SK-N-SH (cell line): ENCODE results near the gene TLR4. TPM values are rescaled to one million over a fixed set of nuclear protein-coding genes. Genes with fewer than 3 reads are reported as not detected.

ENCODE experiments used
- CTCF ChIA-PET: fragments of 300-600, 350-600 bp; formaldehyde crosslinking; extraction: SDS; loops from one replicate; lab custom pipeline; 2021; lab: Yijun Ruan, JAX
- POLR2A ChIA-PET: fragments of 350-600 bp; sonication (Branson Sonifier 250); formaldehyde crosslinking; extraction: SDS; loops from one replicate; lab custom pipeline; 2020; ENCODE audit warnings: antibody characterized with exemption, inconsistent platforms; lab: Yijun Ruan, JAX
- DNase-seq: peaks from one replicate; pipeline ENCODE4 v3.0.0; 2012
- H2AFZ ChIP-seq: fragments of 200-600 bp; sonication (generic); 2 replicates; pipeline ENCODE4 v1.8.1; 2016; ENCODE audit warnings: antibody characterized with exemption, mild to moderate bottlenecking, low read depth
- H3F3A ChIP-seq: fragments of 200-600 bp; sonication (generic); replicated peaks from 2 replicates; pipeline ENCODE3; 2016; ENCODE audit warnings: antibody characterized with exemption, mild to moderate bottlenecking; ENCODE audit not compliant: insufficient read depth
- H3K27ac ChIP-seq, 2 experiments: fragments of 200-500 bp in 1 of 2; fragments of 200-600 bp in 1 of 2; sonication (Bioruptor generic) in 1 of 2; sonication (generic), shearing (Covaris generic) in 1 of 2; 2 replicates each; pipeline versions ENCODE4 v1.5.1 to v1.6.1; 2014 to 2016; ENCODE audit warnings: low read depth in 2 of 2, inconsistent platforms in 1 of 2, low read length in 1 of 2, mild to moderate bottlenecking in 1 of 2, mixed read lengths in 1 of 2
- H3K27me3 ChIP-seq: fragments of 200-600 bp; sonication (generic), shearing (Covaris generic); 2 replicates; pipeline ENCODE4 v1.6.1; 2016; ENCODE audit warnings: mixed run types; ENCODE audit not compliant: insufficient read depth
- H3K36me3 ChIP-seq, 2 experiments: fragments of 200-500 bp in 1 of 2; fragments of 200-600 bp in 1 of 2; sonication (Bioruptor generic) in 1 of 2; sonication (generic) in 1 of 2; replicated peaks in 1 of 2; 2 replicates each; pipeline versions ENCODE3 to v1.5.1; 2014 to 2016; ENCODE audit warnings: low read length in 1 of 2, mild to moderate bottlenecking in 1 of 2; ENCODE audit not compliant: insufficient read depth in 2 of 2, control insufficient read depth in 1 of 2
- H3K4me1 ChIP-seq, 2 experiments: fragments of 200-500 bp in 1 of 2; fragments of 200-600 bp in 1 of 2; sonication (Bioruptor generic) in 1 of 2; sonication (generic), shearing (Covaris generic) in 1 of 2; 2 replicates each; pipeline versions ENCODE4 v1.5.1 to v1.6.1; 2014 to 2016; ENCODE audit warnings: low read depth in 1 of 2, low read length in 1 of 2, mixed run types in 1 of 2; ENCODE audit not compliant: insufficient read depth in 2 of 2, control insufficient read depth in 1 of 2
- H3K4me2 ChIP-seq: fragments of 200-600 bp; sonication (generic), shearing (Covaris generic); 2 replicates; pipeline ENCODE4 v1.6.1; 2017; ENCODE audit warnings: mixed run types
- H3K4me3 ChIP-seq, 2 experiments: fragments of 200-500 bp in 1 of 2; fragments of 200-600 bp in 1 of 2; sonication (Bioruptor generic) in 1 of 2; sonication (generic), shearing (Covaris generic) in 1 of 2; 2 replicates each; pipeline versions ENCODE4 v1.5.1 to v1.8.1; 2014 to 2016; ENCODE audit warnings: low read depth in 2 of 2, inconsistent platforms in 1 of 2, low read length in 1 of 2, mild to moderate bottlenecking in 1 of 2, mixed read lengths in 1 of 2, moderate library complexity in 1 of 2
- H3K79me2 ChIP-seq: fragments of 200-600 bp; sonication (generic); 2 replicates; pipeline ENCODE4 v1.8.1; 2017; ENCODE audit warnings: mild to moderate bottlenecking; ENCODE audit not compliant: insufficient read depth
- H3K9ac ChIP-seq: fragments of 200-600 bp; sonication (generic); 2 replicates; pipeline ENCODE4 v1.6.1; 2017; ENCODE audit warnings: mixed run types
- H3K9me2 ChIP-seq: fragments of 200-600 bp; sonication (generic); 2 replicates; pipeline ENCODE4 v1.6.1; 2017; ENCODE audit warnings: mixed run types
- H3K9me3 ChIP-seq: fragments of 200-600 bp; sonication (generic); 2 replicates; pipeline ENCODE4 v1.6.1; 2017; ENCODE audit warnings: mixed run types, mild to moderate bottlenecking, moderate library complexity
- H4K20me1 ChIP-seq: fragments of 200-600 bp; sonication (generic); 2 replicates; pipeline ENCODE4 v1.6.1; 2017; ENCODE audit warnings: mild to moderate bottlenecking, mixed run types; ENCODE audit not compliant: insufficient read depth
- CHD2 ChIP-seq: fragments of 150-350 bp; IDR thresholded peaks from 2 replicates; pipeline ENCODE4 v1.6.1; 2018; ENCODE audit warnings: low read length; ENCODE audit not compliant: partially characterized antibody
- ELF1 ChIP-seq: IDR thresholded peaks from 2 replicates; pipeline ENCODE4 v1.4.0; 2012
- EP300 ChIP-seq, 2 experiments: IDR thresholded peaks; 2 replicates each; pipeline versions ENCODE4 v1.4.0 to v1.6.1; 2012; ENCODE audit warnings: borderline replicate concordance in 1 of 2, low read depth in 1 of 2, low read length in 1 of 2
- EZH2phosphoT487 ChIP-seq: fragments of 200-600 bp; sonication (generic); IDR thresholded peaks from 2 replicates; pipeline ENCODE4 v1.6.1; 2017; ENCODE audit warnings: low read depth, mixed run types, mild to moderate bottlenecking, antibody characterized with exemption, moderate library complexity, borderline replicate concordance
- FOXM1 ChIP-seq: IDR thresholded peaks from 2 replicates; pipeline ENCODE4 v1.4.0; 2012; ENCODE audit warnings: low read depth, mild to moderate bottlenecking
- GABPA ChIP-seq: IDR thresholded peaks from 2 replicates; pipeline ENCODE4 v1.4.0; 2012; ENCODE audit warnings: low read depth, mild to moderate bottlenecking
- MEF2A ChIP-seq: IDR thresholded peaks from 2 replicates; pipeline ENCODE4 v1.4.0; 2012; ENCODE audit warnings: low read depth, borderline replicate concordance
- MXI1 ChIP-seq: IDR thresholded peaks from 2 replicates; pipeline ENCODE4 v1.6.1; 2012; ENCODE audit warnings: mild to moderate bottlenecking, low read depth, low read length, improper control_type of control experiment
- NRF1 ChIP-seq: IDR thresholded peaks from 2 replicates; pipeline ENCODE4 v1.6.1; 2012; ENCODE audit warnings: low read depth, mild to moderate bottlenecking, low read length
- POLR2AphosphoS5 ChIP-seq: IDR thresholded peaks from 2 replicates; pipeline ENCODE4 v1.6.1; 2012; ENCODE audit warnings: low read depth, low read length
- RCOR1 ChIP-seq: fragments of 150-350 bp; IDR thresholded peaks from 2 replicates; pipeline ENCODE4 v1.6.1; 2017; ENCODE audit warnings: antibody characterized with exemption, low read length
- YY1 ChIP-seq: IDR thresholded peaks from 2 replicates; pipeline ENCODE4 v1.4.0; 2012; ENCODE audit warnings: low read depth, mild to moderate bottlenecking
- WGBS: methylation state at CpG from one replicate; pipeline ENCODE4 v1.1.6; 2017; ENCODE audit warnings: low lambda C conversion rate; 5-methylcytosine and 5-hydroxymethylcytosine counted together
- polyA plus RNA-seq, 3 experiments: library from polyadenylated mRNA; depleted of rRNA; stranded (reverse); fragments of >200 nt; gene quantifications; 2 replicates each; pipeline ENCODE4 v1.2.3, GENCODE V29; 2012
- TF ChIP-seq, protein P1 (sequence below): IDR thresholded peaks from 2 replicates; pipeline ENCODE4 v1.6.1; 2012; ENCODE audit warnings: mild to moderate bottlenecking, low read depth, low read length, moderate library complexity
- TF ChIP-seq, protein P2 (sequence below): IDR thresholded peaks from 2 replicates; pipeline ENCODE4 v1.4.0; 2012; ENCODE audit warnings: low read depth, borderline replicate concordance
- TF ChIP-seq, protein P3 (sequence below): fragments of 150-350 bp; IDR thresholded peaks from 2 replicates; pipeline ENCODE4 v1.6.1; 2017; ENCODE audit warnings: antibody characterized with exemption, low read length, low read depth, borderline replicate concordance

Gene TLR4
- polyA plus RNA-seq, 1 of the 3 experiments (the other 2 are of a cell fraction), result 0.85 TPM

DNA sequence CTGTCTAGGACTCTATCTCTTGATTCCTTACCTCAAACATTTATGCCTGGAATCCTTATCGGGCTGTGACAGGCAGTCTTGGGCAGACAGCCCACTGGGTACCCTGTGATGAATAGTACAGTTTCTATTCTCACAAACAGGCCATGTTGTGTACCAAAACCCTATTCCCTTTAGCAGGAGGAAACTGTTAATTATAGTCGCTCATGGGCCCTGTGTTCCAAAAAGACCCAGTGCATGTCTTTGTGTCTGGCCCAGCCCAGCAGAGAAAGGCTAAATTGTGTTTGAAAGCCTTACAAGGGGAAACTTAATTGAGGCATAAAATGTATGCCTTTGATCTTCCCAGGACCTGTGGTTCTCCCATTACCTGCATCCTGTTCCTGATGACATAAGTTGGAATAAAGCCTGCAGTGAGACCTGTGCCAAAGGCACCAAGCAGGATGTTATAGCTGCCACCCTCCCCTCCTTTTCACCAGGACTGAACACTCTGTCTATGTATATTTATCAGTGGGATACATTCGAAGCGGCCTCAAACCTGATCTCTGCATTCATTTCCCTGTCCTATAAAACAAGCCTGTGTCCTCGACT, 43.3 kb downstream of the TLR4 start (continued):
- TF ChIP-seq, protein P1, sequence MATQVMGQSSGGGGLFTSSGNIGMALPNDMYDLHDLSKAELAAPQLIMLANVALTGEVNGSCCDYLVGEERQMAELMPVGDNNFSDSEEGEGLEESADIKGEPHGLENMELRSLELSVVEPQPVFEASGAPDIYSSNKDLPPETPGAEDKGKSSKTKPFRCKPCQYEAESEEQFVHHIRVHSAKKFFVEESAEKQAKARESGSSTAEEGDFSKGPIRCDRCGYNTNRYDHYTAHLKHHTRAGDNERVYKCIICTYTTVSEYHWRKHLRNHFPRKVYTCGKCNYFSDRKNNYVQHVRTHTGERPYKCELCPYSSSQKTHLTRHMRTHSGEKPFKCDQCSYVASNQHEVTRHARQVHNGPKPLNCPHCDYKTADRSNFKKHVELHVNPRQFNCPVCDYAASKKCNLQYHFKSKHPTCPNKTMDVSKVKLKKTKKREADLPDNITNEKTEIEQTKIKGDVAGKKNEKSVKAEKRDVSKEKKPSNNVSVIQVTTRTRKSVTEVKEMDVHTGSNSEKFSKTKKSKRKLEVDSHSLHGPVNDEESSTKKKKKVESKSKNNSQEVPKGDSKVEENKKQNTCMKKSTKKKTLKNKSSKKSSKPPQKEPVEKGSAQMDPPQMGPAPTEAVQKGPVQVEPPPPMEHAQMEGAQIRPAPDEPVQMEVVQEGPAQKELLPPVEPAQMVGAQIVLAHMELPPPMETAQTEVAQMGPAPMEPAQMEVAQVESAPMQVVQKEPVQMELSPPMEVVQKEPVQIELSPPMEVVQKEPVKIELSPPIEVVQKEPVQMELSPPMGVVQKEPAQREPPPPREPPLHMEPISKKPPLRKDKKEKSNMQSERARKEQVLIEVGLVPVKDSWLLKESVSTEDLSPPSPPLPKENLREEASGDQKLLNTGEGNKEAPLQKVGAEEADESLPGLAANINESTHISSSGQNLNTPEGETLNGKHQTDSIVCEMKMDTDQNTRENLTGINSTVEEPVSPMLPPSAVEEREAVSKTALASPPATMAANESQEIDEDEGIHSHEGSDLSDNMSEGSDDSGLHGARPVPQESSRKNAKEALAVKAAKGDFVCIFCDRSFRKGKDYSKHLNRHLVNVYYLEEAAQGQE, result no peak
- TF ChIP-seq MEF2A (no peak), RCOR1 (no peak), GABPA (no peak)
- TF ChIP-seq, protein P2, sequence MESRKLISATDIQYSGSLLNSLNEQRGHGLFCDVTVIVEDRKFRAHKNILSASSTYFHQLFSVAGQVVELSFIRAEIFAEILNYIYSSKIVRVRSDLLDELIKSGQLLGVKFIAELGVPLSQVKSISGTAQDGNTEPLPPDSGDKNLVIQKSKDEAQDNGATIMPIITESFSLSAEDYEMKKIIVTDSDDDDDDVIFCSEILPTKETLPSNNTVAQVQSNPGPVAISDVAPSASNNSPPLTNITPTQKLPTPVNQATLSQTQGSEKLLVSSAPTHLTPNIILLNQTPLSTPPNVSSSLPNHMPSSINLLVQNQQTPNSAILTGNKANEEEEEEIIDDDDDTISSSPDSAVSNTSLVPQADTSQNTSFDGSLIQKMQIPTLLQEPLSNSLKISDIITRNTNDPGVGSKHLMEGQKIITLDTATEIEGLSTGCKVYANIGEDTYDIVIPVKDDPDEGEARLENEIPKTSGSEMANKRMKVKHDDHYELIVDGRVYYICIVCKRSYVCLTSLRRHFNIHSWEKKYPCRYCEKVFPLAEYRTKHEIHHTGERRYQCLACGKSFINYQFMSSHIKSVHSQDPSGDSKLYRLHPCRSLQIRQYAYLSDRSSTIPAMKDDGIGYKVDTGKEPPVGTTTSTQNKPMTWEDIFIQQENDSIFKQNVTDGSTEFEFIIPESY, result no peak
- TF ChIP-seq, all 33 proteins: peak for 0

DNA sequence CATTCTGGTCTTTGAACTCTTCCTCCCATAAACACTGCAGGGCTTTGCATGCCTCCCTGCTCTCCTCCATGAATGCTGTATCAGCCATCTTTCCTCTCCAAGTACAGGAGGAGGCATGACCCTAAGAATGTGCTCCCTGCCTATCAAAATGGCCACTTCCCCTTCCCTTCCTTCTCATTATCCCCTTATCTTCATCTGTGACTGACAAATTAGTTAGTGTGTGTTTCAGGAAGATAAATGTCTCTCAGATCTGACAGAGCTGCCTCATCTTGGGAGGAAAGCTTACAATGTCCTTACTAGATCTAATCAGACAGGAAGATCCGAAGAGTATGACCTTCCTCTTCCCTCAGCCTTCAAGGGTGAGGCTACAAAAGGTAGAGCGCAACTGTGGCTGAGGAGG, 46.2 kb downstream of the TLR4 start:
- H3K4me1 ChIP-seq, result no peaks in the 10 kb centered on the region
- H3K27ac ChIP-seq, result no peak overlapping the region
- no peak overlapping the region for H3K9ac ChIP-seq
- no peak for DNase-seq
- CTCF ChIA-PET, result no interaction called here
- POLR2A ChIA-PET, result no interaction called here
- no peak overlapping the region for H2AFZ ChIP-seq
- H3K4me2 ChIP-seq, result no peak overlapping the region
- no peaks in the 10 kb centered on the region for H4K20me1 ChIP-seq
- no peaks in the 10 kb centered on the region for H3K27me3 ChIP-seq
- H3K79me2 ChIP-seq, result no peaks in the 10 kb centered on the region
- 53% methylated on average over 2 of the region's 2 CpGs for WGBS
- no peak overlapping the region for H3K4me3 ChIP-seq
- TF ChIP-seq YY1 (no peak), EZH2phosphoT487 (no peak), FOXM1 (no peak), MXI1 (no peak), ELF1 (no peak), CHD2 (no peak), EP300 (IDR thresholded peaks at IDR 0.05; ENCODE audit: borderline replicate concordance in 1 of 2, low read depth in 1 of 2, low read length in 1 of 2) (no peak), NRF1 (no peak), RCOR1 (no peak), POLR2AphosphoS5 (no peak)
- TF ChIP-seq, protein P3, sequence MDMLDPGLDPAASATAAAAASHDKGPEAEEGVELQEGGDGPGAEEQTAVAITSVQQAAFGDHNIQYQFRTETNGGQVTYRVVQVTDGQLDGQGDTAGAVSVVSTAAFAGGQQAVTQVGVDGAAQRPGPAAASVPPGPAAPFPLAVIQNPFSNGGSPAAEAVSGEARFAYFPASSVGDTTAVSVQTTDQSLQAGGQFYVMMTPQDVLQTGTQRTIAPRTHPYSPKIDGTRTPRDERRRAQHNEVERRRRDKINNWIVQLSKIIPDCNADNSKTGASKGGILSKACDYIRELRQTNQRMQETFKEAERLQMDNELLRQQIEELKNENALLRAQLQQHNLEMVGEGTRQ, result no peak
- H3K9me2 ChIP-seq, result no peaks in the 10 kb centered on the region
- no peaks in the 10 kb centered on the region for H3K9me3 ChIP-seq
- H3K36me3 ChIP-seq, result no peaks in the 10 kb centered on the region
- no peaks in the 10 kb centered on the region for H3F3A ChIP-seq
